Stomach (tissue), 9 donors: ENCODE measurements around the gene PCBP3. TPM values are rescaled to one million over a fixed set of nuclear protein-coding genes. Genes with fewer than 3 reads are reported as not detected.

ENCODE experiments used
- DNase-seq, 2 donors: peaks; one replicate each; pipeline versions ENCODE4 v3.0.0 to v3.0.0-alpha.2; 2013 to 2019
- H3K27ac ChIP-seq, 5 donors: fragments of 200-600 bp in 4 of 5; sonication (generic) in 4 of 5; one replicate each; pipeline ENCODE4 v1.5.1; 2013 to 2019; ENCODE audit warnings: mild to moderate bottlenecking in 1 of 5, moderate library complexity in 1 of 5
- H3K27me3 ChIP-seq, 3 donors: fragments of 200-600 bp; sonication (generic); one replicate each; pipeline ENCODE4 v1.5.1; 2017 to 2019; ENCODE audit warnings: mixed run types in 1 of 3
- H3K36me3 ChIP-seq, 4 donors: fragments of 200-600 bp; sonication (generic); 1 replicate in 3 of 4; 2 replicates in 1 of 4; pipeline ENCODE4 v1.5.1; 2016 to 2019
- H3K4me1 ChIP-seq, 4 donors: fragments of 200-600 bp; sonication (generic); one replicate each; pipeline ENCODE4 v1.5.1; 2016 to 2019
- H3K4me3 ChIP-seq, 4 donors: fragments of 200-600 bp; sonication (generic) in 3 of 4; one replicate each; pipeline ENCODE4 v1.5.1; 2016 to 2019; ENCODE audit warnings: mild to moderate bottlenecking in 1 of 4
- H3K9me3 ChIP-seq, 4 donors: fragments of 200-600 bp; sonication (generic); one replicate each; pipeline ENCODE4 v1.5.1; 2016 to 2019
- CTCF ChIP-seq, 7 experiments: fragments of 450-650 bp in 4 of 7; fragments of 200-600 bp in 3 of 7; sonication (generic) in 3 of 7; IDR thresholded peaks; one replicate each; pipeline ENCODE4 v1.5.1; 2016 to 2019; ENCODE audit warnings: antibody characterized with exemption in 7 of 7, control low read depth in 2 of 7, mild to moderate bottlenecking in 1 of 7
- EP300 ChIP-seq: sonication (generic); formaldehyde crosslinking; IDR thresholded peaks from one replicate; pipeline ENCODE4 v1.6.1; 2017; ENCODE audit warnings: antibody characterized with exemption
- POLR2A ChIP-seq, 4 donors: fragments of 450-650 bp; IDR thresholded peaks; one replicate each; pipeline ENCODE4 v1.6.1; 2016; ENCODE audit warnings: antibody characterized with exemption in 4 of 4, control low read depth in 2 of 4, mild to moderate bottlenecking in 1 of 4, moderate library complexity in 1 of 4
- POLR2AphosphoS5 ChIP-seq, 3 donors: sonication (generic); formaldehyde crosslinking; IDR thresholded peaks; one replicate each; pipeline ENCODE4 v1.6.1; 2016; ENCODE audit warnings: antibody characterized with exemption in 3 of 3
- WGBS, 5 donors: extraction: QIAGEN DNeasy Blood & Tissue Kit in 3 of 5; methylation state at CpG; one replicate each; pipeline versions ENCODE4 v1.1.5 to v1.1.7; 2013 to 2018; 5-methylcytosine and 5-hydroxymethylcytosine counted together
- intact Hi-C: fragments of 100-400 bp; cut with DNase I; formaldehyde crosslinking; loops from one replicate; pipeline ENCODE4 v1.15.1; 2023; ENCODE audit warnings: low total_unique reads
- polyA plus RNA-seq, 3 donors: library from polyadenylated mRNA; stranded (reverse); fragments of 200-250 nt; gene quantifications; one replicate each; pipeline ENCODE4 v1.2.3, GENCODE V29; 2013
- total RNA-seq, 5 donors: library from RNA; depleted of rRNA; stranded (reverse); fragments of >200 nt; gene quantifications; one replicate each; pipeline versions ENCODE4 v1.1.0 to v1.2.3, GENCODE V29; 2014 to 2016
- donor health status: healthy with polysubstance abuse.
- donor health status: Bipolar disorder and iron deficiency.
- donor health status: healthy.

PCBP3 gene
- total and polyA plus RNA-seq, 8 donors, result 1.8 to 10.9 (median 3.3) TPM; not detected in 3

- intact Hi-C loops, result no loop called here
- 63 to 77% (median 74%) methylated on average over 2 of the region's 2 CpGs for WGBS, 5 donors
These were observed 83.9 kb downstream of the PCBP3 start for GRCh38 chr21:45727390-45727789.

GRCh38 chr21:45735259-45736000 is 91.9 kb downstream of the PCBP3 start:
- Histone ChIP-seq H3K27ac (no peak overlapping the region), H3K4me3 (no peak overlapping the region), H3K36me3 (no peaks in the 10 kb centered on the region), H3K4me1 (no peaks in the 10 kb centered on the region), H3K27me3 (peaks cover 0 to 3% (median 0%) of the 10 kb centered on the region in 3 donors), H3K9me3 (peaks cover 0 to 8% (median 0%) of the 10 kb centered on the region in 4 donors)
- intact Hi-C loops, result no loop called here
- TF ChIP-seq CTCF (IDR thresholded peaks at IDR 0.05) (no peak), POLR2A (IDR thresholded peaks at IDR 0.05) (no peak), EP300 (no peak), POLR2AphosphoS5 (IDR thresholded peaks at IDR 0.05) (no peak)
- 84 to 87% (median 86%) methylated on average over 14 of the region's 14 CpGs for WGBS, 5 donors
- no peak for DNase-seq

More at GRCh38 chr21:45727390-45727789, 83.9 kb downstream of the PCBP3 start:
- Histone ChIP-seq H3K9me3 (peaks cover 0 to 8% (median 0%) of the 10 kb centered on the region in 4 donors), H3K4me3 (no peak overlapping the region), H3K27ac (no peak overlapping the region), H3K4me1 (no peaks in the 10 kb centered on the region), H3K27me3 (no peaks in the 10 kb centered on the region), H3K36me3 (no peaks in the 10 kb centered on the region)
- no peak for TF ChIP-seq EP300
- TF ChIP-seq POLR2A (IDR thresholded peaks at IDR 0.05), result no peak
- no peak for TF ChIP-seq POLR2AphosphoS5 (IDR thresholded peaks at IDR 0.05)
- no peak for TF ChIP-seq CTCF (IDR thresholded peaks at IDR 0.05)
- no peak for DNase-seq

GRCh38 chr21:45736042-45736689 is 92.6 kb downstream of the PCBP3 start:
- no peaks in the 10 kb centered on the region for H3K36me3 ChIP-seq
- peaks cover 0 to 3% (median 0%) of the 10 kb centered on the region in 3 donors for H3K27me3 ChIP-seq
- intact Hi-C loops, result no loop called here
- peaks cover 0 to 8% (median 0%) of the 10 kb centered on the region in 4 donors for H3K9me3 ChIP-seq
- no peak overlapping the region for H3K27ac ChIP-seq
- 52 to 64% (median 60%) methylated on average over 8 to 10 of the region's 10 CpGs for WGBS, 5 donors
- TF ChIP-seq POLR2A (IDR thresholded peaks at IDR 0.05), result no peak
- TF ChIP-seq CTCF (IDR thresholded peaks at IDR 0.05), result no peak
- no peak for TF ChIP-seq POLR2AphosphoS5 (IDR thresholded peaks at IDR 0.05)
- TF ChIP-seq EP300, result no peak
- no peak overlapping the region for H3K4me3 ChIP-seq
- H3K4me1 ChIP-seq, result no peaks in the 10 kb centered on the region
- no peak for DNase-seq

GRCh38 chr21:45736690-45737484 is 93.4 kb downstream of the PCBP3 start:
- TF ChIP-seq EP300 (no peak), POLR2A (IDR thresholded peaks at IDR 0.05) (no peak), CTCF (IDR thresholded peaks at IDR 0.05) (no peak), POLR2AphosphoS5 (IDR thresholded peaks at IDR 0.05) (no peak)
- 58 to 67% (median 64%) methylated on average over 15 to 17 of the region's 17 CpGs for WGBS, 5 donors
- intact Hi-C loops, result no loop called here
- Histone ChIP-seq H3K36me3 (no peaks in the 10 kb centered on the region), H3K27me3 (peaks cover 0 to 3% (median 0%) of the 10 kb centered on the region in 3 donors), H3K4me3 (no peak overlapping the region), H3K4me1 (no peaks in the 10 kb centered on the region), H3K27ac (no peak overlapping the region), H3K9me3 (peaks cover 0 to 2% (median 0%) of the 10 kb centered on the region in 4 donors)
- no peak for DNase-seq
